PC-9 (cell line): ENCODE data around the gene BBX. TPM values are rescaled to one million over a fixed set of nuclear protein-coding genes. Genes with fewer than 3 reads are reported as not detected.

Experiments
- BruUV-seq: library from RNA; stranded (reverse); fragments of 400-500 nt; replicated peaks from 2 replicates; lab custom pipeline; 2021; lab: Mats Ljungman, UMichigan
- CTCF ChIA-PET: fragments of 300-600 bp; sonication (Branson Sonifier 250); formaldehyde crosslinking; loops from one replicate; lab custom pipeline; 2022; ENCODE audit warnings: antibody characterized with exemption; lab: Charles Lee
- POLR2A ChIA-PET: fragments of 300-600 bp; sonication (Branson Sonifier 250); formaldehyde crosslinking; loops from one replicate; lab custom pipeline; 2022; ENCODE audit warnings: antibody characterized with exemption; ENCODE audit not compliant: unreplicated experiment; lab: Charles Lee
- DNase-seq, 2 experiments: peaks; one replicate each; pipeline versions ENCODE4 v3.0.0 to v3.0.0-alpha.2; 2015 to 2022; ENCODE audit warnings: mixed read lengths in 1 of 2
- H2AFZ ChIP-seq: fragments of 200-600 bp; sonication (generic); 2 replicates; pipeline ENCODE4 v1.8.1; 2017; ENCODE audit warnings: antibody characterized with exemption
- H3F3A ChIP-seq: fragments of 200-600 bp; sonication (generic); 2 replicates; pipeline ENCODE4 v1.8.1; 2017; ENCODE audit warnings: antibody characterized with exemption, mild to moderate bottlenecking, low read depth; ENCODE audit not compliant: insufficient read depth
- H3K27ac ChIP-seq: fragments of 200-600 bp; sonication (generic); 2 replicates; pipeline ENCODE4 v1.6.1; 2016; ENCODE audit warnings: mixed run types
- H3K27me3 ChIP-seq: fragments of 200-600 bp; sonication (generic); 2 replicates; pipeline ENCODE4 v1.6.1; 2016; ENCODE audit warnings: low read depth, mixed run types; ENCODE audit not compliant: insufficient read depth
- H3K36me3 ChIP-seq: fragments of 200-600 bp; sonication (generic); 2 replicates; pipeline ENCODE4 v1.6.1; 2016; ENCODE audit warnings: low read depth, mixed run types
- H3K4me1 ChIP-seq: fragments of 200-600 bp; sonication (generic); replicated peaks from 2 replicates; pipeline ENCODE4 v1.6.1; 2016; ENCODE audit warnings: mixed run types; ENCODE audit not compliant: insufficient read depth
- H3K4me2 ChIP-seq: fragments of 200-600 bp; sonication (generic); 2 replicates; pipeline ENCODE4 v1.6.1; 2017; ENCODE audit warnings: mixed run types
- H3K4me3 ChIP-seq: fragments of 200-600 bp; sonication (generic); 2 replicates; pipeline ENCODE4 v1.6.1; 2016; ENCODE audit warnings: mixed run types
- H3K79me2 ChIP-seq: fragments of 200-600 bp; sonication (generic); 2 replicates; pipeline ENCODE4 v1.6.1; 2017; ENCODE audit warnings: low read depth, mixed run types
- H3K9me2 ChIP-seq: fragments of 200-600 bp; sonication (generic); 2 replicates; pipeline ENCODE4 v1.8.1; 2017; ENCODE audit warnings: mild to moderate bottlenecking; ENCODE audit not compliant: insufficient read depth
- H3K9me3 ChIP-seq: fragments of 200-600 bp; sonication (generic); 2 replicates; pipeline ENCODE4 v1.8.1; 2016; ENCODE audit warnings: low read depth; ENCODE audit not compliant: insufficient read depth
- H4K20me1 ChIP-seq: fragments of 200-600 bp; sonication (generic); 2 replicates; pipeline ENCODE4 v1.8.1; 2017; ENCODE audit not compliant: insufficient read depth
- EZH2 ChIP-seq: fragments of 200-600 bp; sonication (generic); IDR thresholded peaks from 2 replicates; pipeline ENCODE4 v1.8.0; 2017; ENCODE audit warnings: antibody characterized with exemption, low read depth
- intact Hi-C: fragments of 100-400 bp; cut with micrococcal nuclease; formaldehyde crosslinking; loops from one replicate; pipeline ENCODE4 v1.10.0; 2022; ENCODE audit not compliant: unreplicated experiment
- total RNA-seq: library from RNA; stranded (reverse); gene quantifications from 2 replicates; pipeline ENCODE4 v1.2.3, GENCODE V29; 2021
- TF ChIP-seq, protein P1 (sequence below): fragments of 200-600 bp; sonication (generic); conservative IDR thresholded peaks from 2 replicates; pipeline ENCODE4 v1.6.1; 2017; ENCODE audit warnings: mixed run types, antibody characterized with exemption, mild to moderate bottlenecking, moderate library complexity

The BBX gene
- total RNA-seq, 1 experiment from 2014 or later = 91.7 TPM

- Histone ChIP-seq H3K4me2 (no peak overlapping the region), H3K36me3 (no peaks in the 10 kb centered on the region), H3K4me1 (no peaks in the 10 kb centered on the region), H3K27ac (no peak overlapping the region), H4K20me1 (no peaks in the 10 kb centered on the region; the same call in 1 of the 2 replicates), H3F3A (no peaks in the 10 kb centered on the region), H3K9me3 (no peaks in the 10 kb centered on the region), H3K27me3 (no peaks in the 10 kb centered on the region), H3K4me3 (no peak overlapping the region), H3K79me2 (no peaks in the 10 kb centered on the region), H3K9me2 (no peaks in the 10 kb centered on the region), H2AFZ (no peak overlapping the region)
- ChIA-PET CTCF (no interaction called here), POLR2A (no interaction called here)
- no TSS peak for BruUV-seq
- no peak for DNase-seq
- TF ChIP-seq EZH2 = no peak
- TF ChIP-seq, protein P1, sequence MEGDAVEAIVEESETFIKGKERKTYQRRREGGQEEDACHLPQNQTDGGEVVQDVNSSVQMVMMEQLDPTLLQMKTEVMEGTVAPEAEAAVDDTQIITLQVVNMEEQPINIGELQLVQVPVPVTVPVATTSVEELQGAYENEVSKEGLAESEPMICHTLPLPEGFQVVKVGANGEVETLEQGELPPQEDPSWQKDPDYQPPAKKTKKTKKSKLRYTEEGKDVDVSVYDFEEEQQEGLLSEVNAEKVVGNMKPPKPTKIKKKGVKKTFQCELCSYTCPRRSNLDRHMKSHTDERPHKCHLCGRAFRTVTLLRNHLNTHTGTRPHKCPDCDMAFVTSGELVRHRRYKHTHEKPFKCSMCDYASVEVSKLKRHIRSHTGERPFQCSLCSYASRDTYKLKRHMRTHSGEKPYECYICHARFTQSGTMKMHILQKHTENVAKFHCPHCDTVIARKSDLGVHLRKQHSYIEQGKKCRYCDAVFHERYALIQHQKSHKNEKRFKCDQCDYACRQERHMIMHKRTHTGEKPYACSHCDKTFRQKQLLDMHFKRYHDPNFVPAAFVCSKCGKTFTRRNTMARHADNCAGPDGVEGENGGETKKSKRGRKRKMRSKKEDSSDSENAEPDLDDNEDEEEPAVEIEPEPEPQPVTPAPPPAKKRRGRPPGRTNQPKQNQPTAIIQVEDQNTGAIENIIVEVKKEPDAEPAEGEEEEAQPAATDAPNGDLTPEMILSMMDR = no peak
- intact Hi-C loops = no loop called here
Observed at GRCh38 chr3:107599772-107600145, 77.0 kb downstream of the BBX start.

- Histone ChIP-seq H3K9me2 (no peaks in the 10 kb centered on the region), H3K27me3 (no peaks in the 10 kb centered on the region), H2AFZ (no peak overlapping the region), H3K36me3 (no peaks in the 10 kb centered on the region), H3K79me2 (no peaks in the 10 kb centered on the region), H3K9me3 (no peaks in the 10 kb centered on the region), H3K4me2 (no peak overlapping the region), H4K20me1 (peaks cover 4% of the 10 kb centered on the region; the same call in 1 of the 2 replicates), H3F3A (no peaks in the 10 kb centered on the region), H3K27ac (no peak overlapping the region), H3K4me1 (no peaks in the 10 kb centered on the region), H3K4me3 (no peak overlapping the region)
- CTCF ChIA-PET = interaction anchor here (0.6 kb wide), 1 partner anchor 9 kb away, joined by 3 read pairs; no protein-coding TSS in a partner anchor
- POLR2A ChIA-PET = no interaction called here
- no peak for TF ChIP-seq EZH2
- TF ChIP-seq, protein P1 = no peak
- no peak for DNase-seq
- BruUV-seq = no TSS peak
- intact Hi-C loops = no loop called here
Observed at GRCh38 chr3:107600780-107601179, 78.0 kb downstream of the BBX start.

DNA sequence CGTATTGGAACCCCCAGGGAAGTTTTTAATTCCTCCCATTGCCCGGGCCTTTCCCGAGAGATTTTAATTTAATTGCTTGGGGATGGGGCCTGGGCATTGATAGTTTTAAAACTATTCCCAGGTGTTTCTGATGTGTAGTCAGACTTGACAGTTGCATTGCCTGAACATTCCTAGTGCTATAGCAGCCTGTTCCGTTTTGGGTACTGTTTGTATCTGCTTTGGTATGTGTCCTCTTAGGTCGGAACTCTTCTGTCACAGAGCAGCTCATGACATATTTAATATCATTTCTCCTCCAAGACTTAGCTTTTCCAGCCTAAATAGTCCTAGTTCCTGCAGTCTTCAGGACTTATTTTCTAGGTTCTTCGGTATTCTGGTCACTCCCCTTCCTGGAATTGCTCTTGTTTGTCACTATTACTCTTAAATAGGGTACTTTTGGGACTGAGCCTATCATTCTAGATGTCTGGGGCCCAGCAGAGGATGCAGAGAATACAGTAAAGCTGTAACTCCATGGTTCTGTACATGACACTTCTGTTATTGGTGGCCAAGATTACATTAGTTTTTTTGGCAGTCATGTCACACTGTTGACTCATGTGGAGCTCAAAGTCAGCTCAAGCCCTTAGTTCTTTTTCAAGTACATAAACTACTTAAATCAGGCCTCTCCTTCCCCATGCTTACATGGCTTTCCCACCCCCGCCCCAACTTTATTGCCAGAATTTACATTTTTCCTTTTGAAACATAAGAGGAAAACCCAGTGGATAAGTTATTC is 81.5 kb downstream of the BBX start:
- intact Hi-C loops = no loop called here
- Histone ChIP-seq H3F3A (no peaks in the 10 kb centered on the region), H3K9me3 (no peaks in the 10 kb centered on the region), H3K79me2 (no peaks in the 10 kb centered on the region), H3K4me1 (no peaks in the 10 kb centered on the region), H3K27me3 (no peaks in the 10 kb centered on the region), H3K4me3 (no peak overlapping the region), H3K9me2 (no peaks in the 10 kb centered on the region), H3K36me3 (no peaks in the 10 kb centered on the region), H3K27ac (no peak overlapping the region), H3K4me2 (no peak overlapping the region), H4K20me1 (peaks cover 4% of the 10 kb centered on the region; the same call in 1 of the 2 replicates), H2AFZ (no peak overlapping the region)
- no TSS peak for BruUV-seq
- TF ChIP-seq, protein P1 = no peak
- no peak for TF ChIP-seq EZH2
- ChIA-PET CTCF (no interaction called here), POLR2A (no interaction called here)
- DNase-seq = no peak
